ENCODE results near the gene TWSG1. TPM values are rescaled to one million over a fixed set of nuclear protein-coding genes. Genes with fewer than 3 reads are reported as not detected.
A peak's percentile ranks its signal among the peaks of the same experiment; 100 is the strongest.
"Not testable (repeated sequence)": the region's sequence is repeated elsewhere in the genome, so short reads cannot be mapped to it uniquely, and the experiment has no call there.

The TWSG1 gene
- total RNA-seq, 1 donor = 33.7 TPM

GRCh38 chr18:9421901-9422327 is 87.3 kb downstream of the TWSG1 start:
- no peak for DNase-seq (ENCODE audit: low read depth in 2 of 3, low spot score in 2 of 3)

- no peak for DNase-seq (ENCODE audit: low read depth in 2 of 3, low spot score in 2 of 3)
Measured at GRCh38 chr18:9422816-9423519, 88.4 kb downstream of the TWSG1 start.

- not testable (repeated sequence) for DNase-seq (ENCODE audit: low read depth in 2 of 3, low spot score in 2 of 3)
Measured at GRCh38 chr18:9423648-9424047, 89.1 kb downstream of the TWSG1 start.

- not testable (repeated sequence) for DNase-seq (ENCODE audit: low read depth in 2 of 3, low spot score in 2 of 3)
Measured at GRCh38 chr18:9424235-9424634, 89.7 kb downstream of the TWSG1 start.

GRCh38 chr18:9426753-9427152 is 92.2 kb downstream of the TWSG1 start:
- DNase-seq (ENCODE audit: low read depth in 2 of 3, low spot score in 2 of 3) = no peak

- DNase-seq (ENCODE audit: low read depth in 2 of 3, low spot score in 2 of 3) = no peak
Measured at GRCh38 chr18:9428301-9428706, 93.7 kb downstream of the TWSG1 start.

- DNase-seq (ENCODE audit: low read depth in 2 of 3, low spot score in 2 of 3) = no peak
Measured at GRCh38 chr18:9428862-9429661, 94.5 kb downstream of the TWSG1 start.

GRCh38 chr18:9429662-9429993 is 95.1 kb downstream of the TWSG1 start:
- DNase-seq (ENCODE audit: low read depth in 2 of 3, low spot score in 2 of 3) = no peak

- not testable (repeated sequence) for DNase-seq (ENCODE audit: low read depth in 2 of 3, low spot score in 2 of 3)
Measured at GRCh38 chr18:9430315-9430714, 95.7 kb downstream of the TWSG1 start.

GRCh38 chr18:9431296-9431695 is 96.7 kb downstream of the TWSG1 start:
- no peak for DNase-seq (ENCODE audit: low read depth in 2 of 3, low spot score in 2 of 3)

GRCh38 chr18:9433122-9433521 is 98.5 kb downstream of the TWSG1 start:
- peak in 2 of 3 donors; percentile 22 to 39 for DNase-seq (ENCODE audit: low read depth in 2 of 3, low spot score in 2 of 3)

GRCh38 chr18:9433671-9434121 is 99.1 kb downstream of the TWSG1 start:
- peak in 2 of 3 donors; percentile 49 to 77 for DNase-seq (ENCODE audit: low read depth in 2 of 3, low spot score in 2 of 3)

- peak in 1 of 3 donors; percentile 19 for DNase-seq (ENCODE audit: low read depth in 2 of 3, low spot score in 2 of 3)
Measured at GRCh38 chr18:9434122-9434701, 99.6 kb downstream of the TWSG1 start.

- no peak for DNase-seq (ENCODE audit: low read depth in 2 of 3, low spot score in 2 of 3)
Measured at GRCh38 chr18:9435041-9435440, 100.5 kb downstream of the TWSG1 start.

- no peak for DNase-seq (ENCODE audit: low read depth in 2 of 3, low spot score in 2 of 3)
Measured at GRCh38 chr18:9436206-9436929, 101.8 kb downstream of the TWSG1 start.

GRCh38 chr18:9437021-9437437 is 102.5 kb downstream of the TWSG1 start:
- DNase-seq (ENCODE audit: low read depth in 2 of 3, low spot score in 2 of 3) = peak in 2 of 3 donors; percentile 17 to 31

GRCh38 chr18:9437672-9438071 is 103.1 kb downstream of the TWSG1 start:
- no peak for DNase-seq (ENCODE audit: low read depth in 2 of 3, low spot score in 2 of 3)

GRCh38 chr18:9441061-9441460 is 106.5 kb downstream of the TWSG1 start:
- no peak for DNase-seq (ENCODE audit: low read depth in 2 of 3, low spot score in 2 of 3)

- no peak for DNase-seq (ENCODE audit: low read depth in 2 of 3, low spot score in 2 of 3)
Measured at GRCh38 chr18:9444549-9444948, 110.0 kb downstream of the TWSG1 start.

GRCh38 chr18:9446839-9447238 is 112.3 kb downstream of the TWSG1 start:
- no peak for DNase-seq (ENCODE audit: low read depth in 2 of 3, low spot score in 2 of 3)

GRCh38 chr18:9447334-9447733 is 112.8 kb downstream of the TWSG1 start:
- DNase-seq (ENCODE audit: low read depth in 2 of 3, low spot score in 2 of 3) = no peak

All from hematopoietic multipotent progenitor cell (in vitro differentiated cells).